Hepatocyte (in vitro differentiated cells): ENCODE data around the gene EME1.

Source experiments
- EZH2 ChIP-seq: fragments of 200-600 bp; sonication (generic); IDR thresholded peaks from 2 replicates; pipeline ENCODE4 v1.6.1; 2016; ENCODE audit warnings: antibody characterized with exemption, mild to moderate bottlenecking, borderline replicate concordance
- EZH2phosphoT487 ChIP-seq: fragments of 200-600 bp; sonication (generic); IDR thresholded peaks from one replicate; pipeline ENCODE4 v1.6.1; 2018; ENCODE audit warnings: antibody characterized with exemption, mild to moderate bottlenecking, low read depth, moderate library complexity; ENCODE audit not compliant: unreplicated experiment, severe bottlenecking
- TF ChIP-seq, protein P1 (sequence below): fragments of 200-600 bp; sonication (generic); IDR thresholded peaks from 2 replicates; pipeline ENCODE4 v1.5.1; 2016; ENCODE audit warnings: antibody characterized with exemption, mild to moderate bottlenecking; ENCODE audit not compliant: poor library complexity

DNA sequence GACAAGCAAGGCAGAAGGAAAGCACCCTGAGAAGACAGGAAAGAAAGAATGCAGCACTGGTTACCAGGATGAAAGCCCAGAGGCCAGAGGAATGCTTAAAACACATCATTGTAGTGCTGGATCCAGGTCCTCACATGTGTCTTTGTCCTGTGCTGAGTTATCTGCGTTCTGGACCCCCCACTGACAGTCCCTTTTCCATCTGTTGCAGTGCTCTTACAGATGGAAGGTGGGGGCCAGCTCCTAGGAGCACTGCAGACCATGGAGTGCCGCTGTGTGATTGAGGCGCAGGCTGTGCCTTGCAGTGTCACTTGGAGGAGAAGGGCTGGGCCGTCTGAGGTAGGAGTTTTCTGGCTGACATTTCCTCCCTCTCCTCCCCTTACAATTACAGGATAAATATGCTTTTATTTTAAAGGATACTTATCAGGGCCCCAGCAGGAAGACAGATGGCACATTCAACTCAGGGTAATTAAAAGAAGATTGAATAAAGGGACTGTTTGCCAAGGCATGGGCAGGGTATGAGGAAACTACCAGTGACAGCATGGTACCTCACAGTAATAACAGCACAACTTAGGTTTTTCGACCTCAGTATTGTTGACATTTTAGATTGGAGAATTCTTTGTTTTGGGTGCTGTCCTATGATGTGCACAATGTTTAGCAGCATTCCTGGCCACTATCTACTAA lies 3.0 kb downstream of the EME1 start:
- TF ChIP-seq, protein P1, sequence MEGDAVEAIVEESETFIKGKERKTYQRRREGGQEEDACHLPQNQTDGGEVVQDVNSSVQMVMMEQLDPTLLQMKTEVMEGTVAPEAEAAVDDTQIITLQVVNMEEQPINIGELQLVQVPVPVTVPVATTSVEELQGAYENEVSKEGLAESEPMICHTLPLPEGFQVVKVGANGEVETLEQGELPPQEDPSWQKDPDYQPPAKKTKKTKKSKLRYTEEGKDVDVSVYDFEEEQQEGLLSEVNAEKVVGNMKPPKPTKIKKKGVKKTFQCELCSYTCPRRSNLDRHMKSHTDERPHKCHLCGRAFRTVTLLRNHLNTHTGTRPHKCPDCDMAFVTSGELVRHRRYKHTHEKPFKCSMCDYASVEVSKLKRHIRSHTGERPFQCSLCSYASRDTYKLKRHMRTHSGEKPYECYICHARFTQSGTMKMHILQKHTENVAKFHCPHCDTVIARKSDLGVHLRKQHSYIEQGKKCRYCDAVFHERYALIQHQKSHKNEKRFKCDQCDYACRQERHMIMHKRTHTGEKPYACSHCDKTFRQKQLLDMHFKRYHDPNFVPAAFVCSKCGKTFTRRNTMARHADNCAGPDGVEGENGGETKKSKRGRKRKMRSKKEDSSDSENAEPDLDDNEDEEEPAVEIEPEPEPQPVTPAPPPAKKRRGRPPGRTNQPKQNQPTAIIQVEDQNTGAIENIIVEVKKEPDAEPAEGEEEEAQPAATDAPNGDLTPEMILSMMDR, result no peak
- no peak for TF ChIP-seq EZH2phosphoT487
- TF ChIP-seq EZH2, result no peak
